Measurements from ENCODE around the gene SLC38A11.

GRCh38 chr2:164903951-164904350 is 51.4 kb downstream of the SLC38A11 start:
- TF ChIP-seq, protein P1, sequence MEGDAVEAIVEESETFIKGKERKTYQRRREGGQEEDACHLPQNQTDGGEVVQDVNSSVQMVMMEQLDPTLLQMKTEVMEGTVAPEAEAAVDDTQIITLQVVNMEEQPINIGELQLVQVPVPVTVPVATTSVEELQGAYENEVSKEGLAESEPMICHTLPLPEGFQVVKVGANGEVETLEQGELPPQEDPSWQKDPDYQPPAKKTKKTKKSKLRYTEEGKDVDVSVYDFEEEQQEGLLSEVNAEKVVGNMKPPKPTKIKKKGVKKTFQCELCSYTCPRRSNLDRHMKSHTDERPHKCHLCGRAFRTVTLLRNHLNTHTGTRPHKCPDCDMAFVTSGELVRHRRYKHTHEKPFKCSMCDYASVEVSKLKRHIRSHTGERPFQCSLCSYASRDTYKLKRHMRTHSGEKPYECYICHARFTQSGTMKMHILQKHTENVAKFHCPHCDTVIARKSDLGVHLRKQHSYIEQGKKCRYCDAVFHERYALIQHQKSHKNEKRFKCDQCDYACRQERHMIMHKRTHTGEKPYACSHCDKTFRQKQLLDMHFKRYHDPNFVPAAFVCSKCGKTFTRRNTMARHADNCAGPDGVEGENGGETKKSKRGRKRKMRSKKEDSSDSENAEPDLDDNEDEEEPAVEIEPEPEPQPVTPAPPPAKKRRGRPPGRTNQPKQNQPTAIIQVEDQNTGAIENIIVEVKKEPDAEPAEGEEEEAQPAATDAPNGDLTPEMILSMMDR (conservative IDR thresholded peaks at IDR 0.05 in 1 of 2, IDR thresholded peaks at IDR 0.05 in 1 of 2; ENCODE audit: low read depth in 1 of 2, low read length in 2 of 2): no peak
- no peak for TF ChIP-seq EZH2 (IDR thresholded peaks at IDR 0.05; ENCODE audit: low read length, missing control alignments)

Measured in fibroblast of lung (primary cell).